Breast epithelium (tissue), 3 donors: ENCODE data around the gene STXBP5.

Source experiments
- POLR2A ChIP-seq: fragments of 450-650 bp; IDR thresholded peaks from one replicate; pipeline ENCODE4 v1.6.1; 2016; ENCODE audit warnings: antibody characterized with exemption, mild to moderate bottlenecking, moderate library complexity
- POLR2AphosphoS5 ChIP-seq, 3 donors: sonication (generic); formaldehyde crosslinking; IDR thresholded peaks; one replicate each; pipeline ENCODE4 v1.6.1; 2017; ENCODE audit warnings: antibody characterized with exemption in 3 of 3
- TF ChIP-seq, protein P1 (sequence below), 3 donors: fragments of 450-650 bp; IDR thresholded peaks; one replicate each; pipeline ENCODE4 v1.5.1; 2016 to 2017; ENCODE audit warnings: antibody characterized with exemption in 3 of 3, mild to moderate bottlenecking in 3 of 3, moderate library complexity in 3 of 3

GRCh38 chr6:147212622-147213021, 8.4 kb downstream of the STXBP5 start:
- TF ChIP-seq, protein P1, sequence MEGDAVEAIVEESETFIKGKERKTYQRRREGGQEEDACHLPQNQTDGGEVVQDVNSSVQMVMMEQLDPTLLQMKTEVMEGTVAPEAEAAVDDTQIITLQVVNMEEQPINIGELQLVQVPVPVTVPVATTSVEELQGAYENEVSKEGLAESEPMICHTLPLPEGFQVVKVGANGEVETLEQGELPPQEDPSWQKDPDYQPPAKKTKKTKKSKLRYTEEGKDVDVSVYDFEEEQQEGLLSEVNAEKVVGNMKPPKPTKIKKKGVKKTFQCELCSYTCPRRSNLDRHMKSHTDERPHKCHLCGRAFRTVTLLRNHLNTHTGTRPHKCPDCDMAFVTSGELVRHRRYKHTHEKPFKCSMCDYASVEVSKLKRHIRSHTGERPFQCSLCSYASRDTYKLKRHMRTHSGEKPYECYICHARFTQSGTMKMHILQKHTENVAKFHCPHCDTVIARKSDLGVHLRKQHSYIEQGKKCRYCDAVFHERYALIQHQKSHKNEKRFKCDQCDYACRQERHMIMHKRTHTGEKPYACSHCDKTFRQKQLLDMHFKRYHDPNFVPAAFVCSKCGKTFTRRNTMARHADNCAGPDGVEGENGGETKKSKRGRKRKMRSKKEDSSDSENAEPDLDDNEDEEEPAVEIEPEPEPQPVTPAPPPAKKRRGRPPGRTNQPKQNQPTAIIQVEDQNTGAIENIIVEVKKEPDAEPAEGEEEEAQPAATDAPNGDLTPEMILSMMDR (IDR thresholded peaks at IDR 0.05), result no peak
- TF ChIP-seq POLR2A (no peak), POLR2AphosphoS5 (IDR thresholded peaks at IDR 0.05) (no peak)
